BLaER1 (cell line): ENCODE measurements around the gene MAD1L1.
"Not testable (repeated sequence)": the region's sequence is repeated elsewhere in the genome, so short reads cannot be mapped to it uniquely, and the experiment has no call there.

Experiments used
- H3K27ac ChIP-seq: shearing (Covaris generic); formaldehyde crosslinking; 2 replicates; pipeline ENCODE4 v1.8.1; 2022
- H3K27me3 ChIP-seq: shearing (Covaris generic); formaldehyde crosslinking; 2 replicates; pipeline ENCODE4 v1.8.1; 2022
- H3K36me3 ChIP-seq: shearing (Covaris generic); formaldehyde crosslinking; 2 replicates; pipeline ENCODE4 v1.8.1; 2022
- H3K4me1 ChIP-seq: shearing (Covaris generic); formaldehyde crosslinking; 2 replicates; pipeline ENCODE4 v1.8.1; 2022
- H3K4me2 ChIP-seq: shearing (Covaris generic); formaldehyde crosslinking; 2 replicates; pipeline ENCODE4 v1.8.1; 2022
- H3K4me3 ChIP-seq: shearing (Covaris generic); formaldehyde crosslinking; 2 replicates; pipeline ENCODE4 v1.8.1; 2022
- H3K9ac ChIP-seq: shearing (Covaris generic); formaldehyde crosslinking; 2 replicates; pipeline ENCODE4 v1.8.1; 2022
- H3K9me3 ChIP-seq: shearing (Covaris generic); formaldehyde crosslinking; 2 replicates; pipeline ENCODE4 v1.8.1; 2022
- H4K20me1 ChIP-seq: shearing (Covaris generic); formaldehyde crosslinking; 2 replicates; pipeline ENCODE4 v1.8.1; 2022
- Cebpa-rat ChIP-seq: shearing (Covaris generic); IDR thresholded peaks from 2 replicates; pipeline ENCODE4 v1.8.1; 2022

Gene MAD1L1

GRCh38 chr7:1865571-1866255 is 367.0 kb downstream of the MAD1L1 start:
- Histone ChIP-seq H4K20me1 (peaks cover 98% of the 10 kb centered on the region), H3K4me1 (peaks cover 64% of the 10 kb centered on the region), H3K27me3 (peaks cover 9% of the 10 kb centered on the region), H3K4me3 (no peak overlapping the region), H3K9me3 (no peaks in the 10 kb centered on the region), H3K36me3 (peaks cover 21% of the 10 kb centered on the region; the same call in 1 of the 2 replicates), H3K9ac (no peak overlapping the region), H3K27ac (no peak overlapping the region), H3K4me2 (peak overlapping the region; percentile 88)
- no peak for TF ChIP-seq Cebpa-rat

GRCh38 chr7:1865000-1865555 is 367.7 kb downstream of the MAD1L1 start:
- Histone ChIP-seq H3K9ac (no peak overlapping the region), H3K4me2 (peak overlapping the region; percentile 88), H3K36me3 (peaks cover 19% of the 10 kb centered on the region; the same call in 1 of the 2 replicates), H3K9me3 (no peaks in the 10 kb centered on the region), H3K27ac (peak overlapping the region; percentile 38; the same call in 1 of the 2 replicates), H4K20me1 (peaks cover 98% of the 10 kb centered on the region), H3K27me3 (peaks cover 16% of the 10 kb centered on the region), H3K4me1 (peaks cover 71% of the 10 kb centered on the region), H3K4me3 (no peak overlapping the region)
- TF ChIP-seq Cebpa-rat, result no peak

GRCh38 chr7:1864161-1864940 is 368.4 kb downstream of the MAD1L1 start:
- peaks cover 14% of the 10 kb centered on the region; the same call in 1 of the 2 replicates for H3K36me3 ChIP-seq
- H3K4me3 ChIP-seq, result no peak overlapping the region
- H3K9ac ChIP-seq, result no peak overlapping the region
- peak overlapping the region; percentile 88 for H3K4me2 ChIP-seq
- no peak for TF ChIP-seq Cebpa-rat
- H4K20me1 ChIP-seq, result peaks cover 98% of the 10 kb centered on the region
- H3K27ac ChIP-seq, result peak overlapping the region; percentile 86; the same call in 1 of the 2 replicates
- no peaks in the 10 kb centered on the region for H3K9me3 ChIP-seq
- peaks cover 23% of the 10 kb centered on the region for H3K27me3 ChIP-seq
- H3K4me1 ChIP-seq, result peaks cover 78% of the 10 kb centered on the region

GRCh38 chr7:1863091-1863900 is 369.4 kb downstream of the MAD1L1 start:
- H3K4me3 ChIP-seq, result peak overlapping the region; percentile 50
- TF ChIP-seq Cebpa-rat, result no peak
- H3K27me3 ChIP-seq, result peaks cover 32% of the 10 kb centered on the region
- H3K36me3 ChIP-seq, result peaks cover 14% of the 10 kb centered on the region; the same call in 1 of the 2 replicates
- H3K4me1 ChIP-seq, result peaks cover 88% of the 10 kb centered on the region
- peak overlapping the region; percentile 62 for H3K9ac ChIP-seq
- peak overlapping the region; percentile 88 for H3K4me2 ChIP-seq
- H3K27ac ChIP-seq, result peak overlapping the region; percentile 86
- H4K20me1 ChIP-seq, result peaks cover 99% of the 10 kb centered on the region
- H3K9me3 ChIP-seq, result no peaks in the 10 kb centered on the region

GRCh38 chr7:1862560-1862959 is 370.2 kb downstream of the MAD1L1 start:
- H3K4me2 ChIP-seq, result peak overlapping the region; percentile 88
- H3K27ac ChIP-seq, result peak overlapping the region; percentile 86
- H4K20me1 ChIP-seq, result peaks cover 100% of the 10 kb centered on the region
- TF ChIP-seq Cebpa-rat, result no peak
- H3K27me3 ChIP-seq, result peaks cover 32% of the 10 kb centered on the region
- peak overlapping the region; percentile 62 for H3K9ac ChIP-seq
- H3K4me1 ChIP-seq, result peaks cover 95% of the 10 kb centered on the region
- peak overlapping the region; percentile 50 for H3K4me3 ChIP-seq
- peaks cover 14% of the 10 kb centered on the region; the same call in 1 of the 2 replicates for H3K36me3 ChIP-seq
- H3K9me3 ChIP-seq, result no peaks in the 10 kb centered on the region

GRCh38 chr7:1861799-1862458 is 370.8 kb downstream of the MAD1L1 start:
- H3K4me3 ChIP-seq, result peak overlapping the region; percentile 50
- H3K27me3 ChIP-seq, result peaks cover 32% of the 10 kb centered on the region
- peaks cover 100% of the 10 kb centered on the region for H4K20me1 ChIP-seq
- H3K36me3 ChIP-seq, result peaks cover 14% of the 10 kb centered on the region; the same call in 1 of the 2 replicates
- peak overlapping the region; percentile 88 for H3K4me2 ChIP-seq
- H3K27ac ChIP-seq, result peak overlapping the region; percentile 86
- no peaks in the 10 kb centered on the region for H3K9me3 ChIP-seq
- peak overlapping the region; percentile 62 for H3K9ac ChIP-seq
- H3K4me1 ChIP-seq, result peaks cover 98% of the 10 kb centered on the region
- no peak for TF ChIP-seq Cebpa-rat

- Histone ChIP-seq H3K4me2 (peak overlapping the region; percentile 88), H3K36me3 (peaks cover 12% of the 10 kb centered on the region; the same call in 1 of the 2 replicates), H3K4me3 (peak overlapping the region; percentile 11; the same call in 1 of the 2 replicates), H3K27me3 (peaks cover 32% of the 10 kb centered on the region), H4K20me1 (peaks cover 100% of the 10 kb centered on the region), H3K4me1 (peaks cover 98% of the 10 kb centered on the region)
- H3K27ac ChIP-seq, H3K9ac ChIP-seq, H3K9me3 ChIP-seq: not testable (repeated sequence)
Measured at GRCh38 chr7:1860881-1861798, 371.6 kb downstream of the MAD1L1 start.
